GM23338 (cell line): Measurements from ENCODE around the gene POLR2H. TPM values are rescaled to one million over a fixed set of nuclear protein-coding genes. Genes with fewer than 3 reads are reported as not detected.

Experiments
- ATAC-seq: fragments of 200-7000 bp; cut with Tn5 transposase; 3 replicates; pipeline ENCODE4 v1.9.1; 2020
- DNase-seq: peaks from one replicate; pipeline ENCODE4 v3.0.0-alpha.2; 2015; ENCODE audit warnings: low spot score
- H2AFZ ChIP-seq: fragments of 200-600 bp; sonication (generic); 2 replicates; pipeline ENCODE4 v1.8.0; 2016; ENCODE audit warnings: antibody characterized with exemption, mild to moderate bottlenecking, moderate library complexity
- H3F3A ChIP-seq: fragments of 200-600 bp; sonication (generic); replicated peaks from 2 replicates; pipeline ENCODE4 v1.8.0; 2017; ENCODE audit warnings: antibody characterized with exemption, mixed run types, low read depth
- H3K27ac ChIP-seq: fragments of 200-600 bp; sonication (generic); 2 replicates; pipeline ENCODE4 v1.6.1; 2016; ENCODE audit warnings: low read depth
- H3K27me3 ChIP-seq: fragments of 200-600 bp; sonication (generic); 2 replicates; pipeline ENCODE4 v1.8.0; 2016; ENCODE audit warnings: mild to moderate bottlenecking, mixed run types, moderate library complexity; ENCODE audit not compliant: insufficient read depth
- H3K36me3 ChIP-seq: fragments of 200-600 bp; sonication (generic); 2 replicates; pipeline ENCODE4 v1.8.0; 2016; ENCODE audit warnings: mild to moderate bottlenecking; ENCODE audit not compliant: insufficient read depth
- H3K4me1 ChIP-seq: fragments of 200-600 bp; sonication (generic); 2 replicates; pipeline ENCODE4 v1.8.0; 2016; ENCODE audit warnings: mild to moderate bottlenecking, moderate library complexity; ENCODE audit not compliant: insufficient read depth
- H3K4me2 ChIP-seq: fragments of 200-600 bp; sonication (generic); 2 replicates; pipeline ENCODE4 v1.7.1; 2017; ENCODE audit warnings: mixed run types
- H3K4me3 ChIP-seq: fragments of 200-600 bp; sonication (generic); 2 replicates; pipeline ENCODE4 v1.6.1; 2016; ENCODE audit warnings: mixed run types
- H3K79me2 ChIP-seq: fragments of 200-600 bp; sonication (generic); replicated peaks from 2 replicates; pipeline ENCODE4 v1.8.0; 2017; ENCODE audit warnings: mild to moderate bottlenecking; ENCODE audit not compliant: insufficient read depth
- H3K9me2 ChIP-seq: fragments of 200-600 bp; sonication (generic); 2 replicates; pipeline ENCODE4 v1.8.0; 2017; ENCODE audit not compliant: insufficient read depth
- H4K20me1 ChIP-seq: fragments of 200-600 bp; sonication (generic); replicated peaks from 2 replicates; pipeline ENCODE4 v1.8.0; 2017; ENCODE audit warnings: mild to moderate bottlenecking; ENCODE audit not compliant: insufficient read depth
- H3K27ac Mint-ChIP-seq: 2 replicates; pipeline ENCODE4 v1.8.0; 2020; ENCODE audit warnings: inconsistent platforms, mild to moderate bottlenecking, moderate library complexity, mixed read lengths
- H3K27me3 Mint-ChIP-seq: 3 replicates; pipeline ENCODE4 v1.8.0; 2022; ENCODE audit warnings: low read depth, mild to moderate bottlenecking, moderate library complexity, mixed read lengths, inconsistent platforms; ENCODE audit not compliant: insufficient read depth, poor library complexity
- H3K36me3 Mint-ChIP-seq: 3 replicates; pipeline ENCODE4 v1.8.0; 2021; ENCODE audit warnings: low read depth, mild to moderate bottlenecking, inconsistent platforms, moderate library complexity, mixed read lengths
- H3K4me1 Mint-ChIP-seq: 3 replicates; pipeline ENCODE4 v1.8.0; 2020; ENCODE audit warnings: mild to moderate bottlenecking, inconsistent platforms, mixed read lengths
- H3K4me3 Mint-ChIP-seq: 3 replicates; pipeline ENCODE4 v1.8.0; 2021; ENCODE audit warnings: moderate library complexity, mild to moderate bottlenecking, inconsistent platforms, mixed read lengths
- H3K9me3 Mint-ChIP-seq: 3 replicates; pipeline ENCODE4 v1.8.0; 2020; ENCODE audit warnings: moderate library complexity, mild to moderate bottlenecking, inconsistent platforms, mixed read lengths
- CREB1 ChIP-seq: fragments of 250-450 bp; sonication (Bioruptor Pico); IDR thresholded peaks from 2 replicates; pipeline ENCODE4 v1.5.0; 2020; ENCODE audit warnings: low read depth, mild to moderate bottlenecking, moderate library complexity
- EZH2phosphoT487 ChIP-seq: fragments of 200-600 bp; sonication (generic); IDR thresholded peaks from one replicate; pipeline ENCODE4 v1.8.1; 2018; ENCODE audit warnings: antibody characterized with exemption; ENCODE audit not compliant: unreplicated experiment
- JUNB ChIP-seq: IDR thresholded peaks from one replicate; pipeline ENCODE4 v1.6.1; 2016; ENCODE audit warnings: antibody characterized with exemption; ENCODE audit not compliant: unreplicated experiment
- NANOG ChIP-seq: IDR thresholded peaks from 2 replicates; pipeline ENCODE4 v1.6.1; 2016; ENCODE audit warnings: antibody characterized with exemption, borderline replicate concordance
- STAT1 ChIP-seq: IDR thresholded peaks from one replicate; pipeline ENCODE4 v1.6.1; 2016; ENCODE audit warnings: antibody characterized with exemption; ENCODE audit not compliant: unreplicated experiment
- ZNF114 ChIP-seq: fragments of 250-450 bp; sonication (Bioruptor Pico); IDR thresholded peaks from 2 replicates; pipeline ENCODE4 v1.5.0; 2020; ENCODE audit warnings: mild to moderate bottlenecking, moderate library complexity
- polyA plus RNA-seq: library from polyadenylated mRNA; unstranded; fragments of >200 nt; fragmentation: Nextera tagmentation; extraction: Ambion mirVana; gene quantifications from 2 replicates; pipeline ENCODE4 v1.2.1, GENCODE V29; 2016
- total RNA-seq: library from RNA; depleted of rRNA; stranded (reverse); fragments of >200 nt; shearing (Covaris generic); gene quantifications from 2 replicates; pipeline ENCODE4 v1.2.3, GENCODE V29; 2014
- TF ChIP-seq, protein P1 (sequence below), 2 experiments: fragments of 200-600 bp in 1 of 2; sonication (generic) in 1 of 2; conservative IDR thresholded peaks; 2 replicates each; pipeline versions ENCODE4 v1.5.1 to v1.6.1; 2016 to 2017; ENCODE audit warnings: antibody characterized with exemption in 2 of 2, low read depth in 2 of 2, mild to moderate bottlenecking in 2 of 2, moderate library complexity in 1 of 2

POLR2H gene
- total and polyA plus RNA-seq, 2 experiments from 2014 or later, result 190 to 199 TPM

- no peaks in the 10 kb centered on the region for H3K36me3 Mint-ChIP-seq
- Histone ChIP-seq H3K4me3 (no peak overlapping the region), H3K27ac (no peak overlapping the region), H3K79me2 (no peaks in the 10 kb centered on the region), H3K4me2 (no peak overlapping the region), H4K20me1 (no peaks in the 10 kb centered on the region), H3F3A (no peaks in the 10 kb centered on the region), H3K4me1 (no peaks in the 10 kb centered on the region; the same call in 1 of the 2 replicates), H3K9me2 (no peaks in the 10 kb centered on the region), H3K27me3 (peaks cover 42% of the 10 kb centered on the region), H2AFZ (no peak overlapping the region), H3K36me3 (no peaks in the 10 kb centered on the region)
- no peak for DNase-seq
- no peak for TF ChIP-seq STAT1
- H3K27me3 Mint-ChIP-seq, result peaks cover 34% of the 10 kb centered on the region
- H3K27ac Mint-ChIP-seq, result no peak overlapping the region
- no peaks in the 10 kb centered on the region for H3K9me3 Mint-ChIP-seq
- peaks cover 7% of the 10 kb centered on the region; the same call in 2 of the 3 replicates for H3K4me1 Mint-ChIP-seq
- no peak for ATAC-seq
- H3K4me3 Mint-ChIP-seq, result no peak overlapping the region
These were observed 23.4 kb downstream of the POLR2H start for GRCh38 chr3:184384856-184385422.

DNA sequence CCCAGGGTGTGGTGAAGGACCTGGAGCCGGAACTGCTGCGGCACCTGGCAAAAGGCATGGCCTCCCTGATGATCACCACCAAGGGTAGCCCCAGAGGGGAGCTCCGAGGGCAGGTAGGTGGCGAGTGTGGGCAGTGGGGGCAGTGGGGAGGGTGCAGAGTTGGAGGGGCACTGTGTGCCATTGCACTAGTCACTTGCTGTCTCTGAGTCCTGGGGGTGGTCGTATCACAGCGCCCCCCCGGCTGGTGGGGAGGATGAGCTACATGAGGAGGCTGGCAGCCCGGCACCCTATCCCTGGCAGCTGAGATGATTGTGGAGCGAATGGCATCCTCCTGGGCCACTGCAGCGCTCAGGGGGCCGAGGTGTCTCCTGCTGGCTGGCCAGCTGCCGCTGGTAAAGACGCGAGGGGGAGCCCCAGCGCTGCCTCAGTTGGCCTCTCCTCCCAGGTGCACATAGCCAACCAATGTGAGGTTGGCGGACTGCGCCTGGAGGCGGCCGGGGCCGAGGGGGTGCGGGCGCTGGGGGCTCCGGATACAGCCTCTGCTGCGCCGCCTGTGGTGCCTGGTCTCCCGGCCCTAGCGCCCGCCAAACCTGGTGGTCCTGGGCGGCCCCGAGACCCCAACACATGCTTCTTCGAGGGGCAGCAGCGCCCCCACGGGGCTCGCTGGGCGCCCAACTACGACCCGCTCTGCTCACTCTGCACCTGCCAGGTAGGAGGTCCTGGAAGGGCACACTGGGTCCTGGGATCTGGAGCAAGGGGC lies 24.7 kb downstream of the POLR2H start:
- Histone ChIP-seq H3K4me1 (no peaks in the 10 kb centered on the region; the same call in 1 of the 2 replicates), H3K36me3 (no peaks in the 10 kb centered on the region), H3K27me3 (peaks cover 34% of the 10 kb centered on the region), H3K27ac (no peak overlapping the region), H3K9me2 (no peaks in the 10 kb centered on the region), H3F3A (no peaks in the 10 kb centered on the region), H2AFZ (no peak overlapping the region), H4K20me1 (no peaks in the 10 kb centered on the region), H3K79me2 (no peaks in the 10 kb centered on the region), H3K4me3 (peak overlapping the region; percentile 30; the same call in 1 of the 2 replicates), H3K4me2 (peak overlapping the region; percentile 64)
- no peak for TF ChIP-seq EZH2phosphoT487
- TF ChIP-seq, protein P1, sequence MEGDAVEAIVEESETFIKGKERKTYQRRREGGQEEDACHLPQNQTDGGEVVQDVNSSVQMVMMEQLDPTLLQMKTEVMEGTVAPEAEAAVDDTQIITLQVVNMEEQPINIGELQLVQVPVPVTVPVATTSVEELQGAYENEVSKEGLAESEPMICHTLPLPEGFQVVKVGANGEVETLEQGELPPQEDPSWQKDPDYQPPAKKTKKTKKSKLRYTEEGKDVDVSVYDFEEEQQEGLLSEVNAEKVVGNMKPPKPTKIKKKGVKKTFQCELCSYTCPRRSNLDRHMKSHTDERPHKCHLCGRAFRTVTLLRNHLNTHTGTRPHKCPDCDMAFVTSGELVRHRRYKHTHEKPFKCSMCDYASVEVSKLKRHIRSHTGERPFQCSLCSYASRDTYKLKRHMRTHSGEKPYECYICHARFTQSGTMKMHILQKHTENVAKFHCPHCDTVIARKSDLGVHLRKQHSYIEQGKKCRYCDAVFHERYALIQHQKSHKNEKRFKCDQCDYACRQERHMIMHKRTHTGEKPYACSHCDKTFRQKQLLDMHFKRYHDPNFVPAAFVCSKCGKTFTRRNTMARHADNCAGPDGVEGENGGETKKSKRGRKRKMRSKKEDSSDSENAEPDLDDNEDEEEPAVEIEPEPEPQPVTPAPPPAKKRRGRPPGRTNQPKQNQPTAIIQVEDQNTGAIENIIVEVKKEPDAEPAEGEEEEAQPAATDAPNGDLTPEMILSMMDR (conservative IDR thresholded peaks at IDR 0.05; ENCODE audit: low read depth in 2 of 2), result peak; percentile 24 to 50; a peak in 3 of 4 replicates
- peak; percentile 10; the same call in 1 of the 3 replicates for ATAC-seq
- Mint-ChIP-seq H3K4me1 (peaks cover 5% of the 10 kb centered on the region; the same call in 2 of the 3 replicates), H3K36me3 (no peaks in the 10 kb centered on the region), H3K27me3 (peaks cover 30% of the 10 kb centered on the region), H3K9me3 (no peaks in the 10 kb centered on the region), H3K4me3 (no peak overlapping the region), H3K27ac (no peak overlapping the region)
- peak; percentile 41 for DNase-seq

DNA sequence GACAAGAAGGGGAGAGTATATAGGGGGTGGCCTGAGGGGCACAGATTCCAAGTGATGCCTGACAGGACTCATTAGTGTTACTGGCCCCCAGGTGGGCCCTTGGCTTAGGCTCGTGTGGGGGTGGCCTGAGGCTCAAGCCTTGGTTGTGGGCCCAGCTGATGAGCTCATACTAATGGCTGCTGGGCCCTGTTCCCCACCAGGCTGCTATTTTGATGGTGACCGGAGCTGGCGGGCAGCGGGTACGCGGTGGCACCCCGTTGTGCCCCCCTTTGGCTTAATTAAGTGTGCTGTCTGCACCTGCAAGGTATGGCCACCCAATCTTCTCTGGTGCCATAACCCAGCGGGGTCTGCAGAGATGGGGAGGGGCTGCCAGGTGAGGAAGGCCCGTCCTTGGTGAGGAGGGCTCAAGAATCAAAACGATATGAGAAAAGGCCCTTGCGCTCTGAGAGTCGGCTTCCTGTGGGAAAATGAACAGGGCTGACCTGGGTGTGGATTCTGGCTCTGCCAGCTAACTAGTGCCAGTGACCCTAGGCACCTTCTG lies 25.7 kb downstream of the POLR2H start:
- no peak overlapping the region for H3K4me2 ChIP-seq
- DNase-seq, result no peak
- H3K27me3 ChIP-seq, result peaks cover 24% of the 10 kb centered on the region
- H4K20me1 ChIP-seq, result no peaks in the 10 kb centered on the region
- Mint-ChIP-seq H3K27me3 (peaks cover 20% of the 10 kb centered on the region), H3K9me3 (no peaks in the 10 kb centered on the region), H3K27ac (no peak overlapping the region), H3K36me3 (no peaks in the 10 kb centered on the region), H3K4me3 (no peak overlapping the region), H3K4me1 (peaks cover 5% of the 10 kb centered on the region; the same call in 2 of the 3 replicates)
- no peak overlapping the region for H3K4me3 ChIP-seq
- H3K36me3 ChIP-seq, result no peaks in the 10 kb centered on the region
- H3K4me1 ChIP-seq, result no peaks in the 10 kb centered on the region; the same call in 1 of the 2 replicates
- H3K27ac ChIP-seq, result no peak overlapping the region
- H3F3A ChIP-seq, result no peaks in the 10 kb centered on the region
- H3K9me2 ChIP-seq, result no peaks in the 10 kb centered on the region
- H2AFZ ChIP-seq, result no peak overlapping the region
- no peaks in the 10 kb centered on the region for H3K79me2 ChIP-seq
- ATAC-seq, result no peak
- TF ChIP-seq, protein P1 (conservative IDR thresholded peaks at IDR 0.05; ENCODE audit: low read depth in 2 of 2), result no peak
- TF ChIP-seq STAT1 (no peak), JUNB (no peak), ZNF114 (CRISPR knock-in tag) (no peak), CREB1 (CRISPR knock-in tag) (no peak), NANOG (no peak)
